RCC 7860 (cell line): ENCODE results near the gene UBR2.
"Not testable (repeated sequence)": the region's sequence is repeated elsewhere in the genome, so short reads cannot be mapped to it uniquely, and the experiment has no call there.

ENCODE experiments used
- DNase-seq: peaks from one replicate; pipeline ENCODE4 v3.0.0-alpha.2; 2015; ENCODE audit warnings: low spot score
- FAIRE-seq: peaks from 2 replicates; lab custom pipeline; 2012; peaks lifted over from hg19 to GRCh38; lab: Jason Lieb, UNC

Gene UBR2

GRCh38 chr6:42552380-42552779 lies 11.4 kb upstream of the UBR2 start:
- no peak for DNase-seq

GRCh38 chr6:42555477-42556457 lies 8.1 kb upstream of the UBR2 start:
- FAIRE-seq (no peak), DNase-seq (no peak)

More at GRCh38 chr6:42552380-42552779, 11.4 kb upstream of the UBR2 start:
- no peak for FAIRE-seq

- DNase-seq, result no peak
- FAIRE-seq, result no peak
Observed at GRCh38 chr6:42556462-42556861, 7.4 kb upstream of the UBR2 start.

GRCh38 chr6:42559276-42559675 lies 4.6 kb upstream of the UBR2 start:
- not testable (repeated sequence) for FAIRE-seq, DNase-seq

DNA sequence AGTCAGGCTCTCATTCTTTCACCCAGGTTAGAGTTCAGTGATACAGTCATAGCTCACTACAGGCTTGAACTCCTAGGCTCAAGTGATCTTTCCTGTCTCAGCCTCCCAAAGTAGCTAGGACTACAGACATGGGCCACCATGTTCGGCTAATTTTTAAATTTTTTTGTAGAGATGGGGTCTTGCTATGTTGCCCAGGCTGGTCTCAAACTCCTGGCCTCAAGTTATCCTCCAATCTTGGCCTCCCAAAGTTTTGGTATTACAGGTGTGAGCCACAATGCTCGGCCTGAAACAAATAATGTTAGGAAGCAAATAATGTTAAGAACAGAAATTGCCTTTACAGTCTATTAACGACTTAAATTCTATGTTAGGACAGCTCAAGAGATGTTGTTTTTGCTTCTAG lies 1.8 kb upstream of the UBR2 start:
- DNase-seq (no peak), FAIRE-seq (no peak)

DNA sequence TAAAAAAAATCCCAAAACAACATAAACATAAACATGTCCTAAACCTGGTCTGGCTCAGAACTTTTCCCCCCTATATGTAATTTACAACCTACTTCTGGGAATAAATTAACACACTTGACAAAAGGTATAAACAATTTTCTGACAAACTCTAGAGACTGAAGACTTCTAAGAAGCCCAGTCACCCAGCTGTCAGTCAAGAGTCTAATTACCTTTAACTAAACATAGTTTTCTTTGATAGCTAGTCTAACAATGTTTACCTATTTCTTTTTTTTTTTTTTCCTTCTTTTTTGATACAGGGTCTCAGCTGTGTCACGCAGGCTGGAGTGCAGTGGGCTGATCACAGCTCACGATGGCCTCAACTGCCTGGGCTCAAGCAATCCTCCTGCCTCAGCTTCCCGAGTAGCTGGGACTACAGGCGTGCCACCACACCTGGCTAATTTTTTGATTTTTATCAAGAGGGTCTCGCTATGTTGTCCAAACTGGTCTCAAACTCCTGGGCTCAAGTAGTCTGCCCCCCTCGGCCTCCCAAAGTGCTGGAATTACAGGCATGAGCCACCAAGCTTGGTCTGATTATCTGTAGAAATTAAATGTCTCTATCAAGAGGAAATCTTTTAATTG lies 932 bp upstream of the UBR2 start:
- FAIRE-seq, result no peak
- no peak for DNase-seq

DNA sequence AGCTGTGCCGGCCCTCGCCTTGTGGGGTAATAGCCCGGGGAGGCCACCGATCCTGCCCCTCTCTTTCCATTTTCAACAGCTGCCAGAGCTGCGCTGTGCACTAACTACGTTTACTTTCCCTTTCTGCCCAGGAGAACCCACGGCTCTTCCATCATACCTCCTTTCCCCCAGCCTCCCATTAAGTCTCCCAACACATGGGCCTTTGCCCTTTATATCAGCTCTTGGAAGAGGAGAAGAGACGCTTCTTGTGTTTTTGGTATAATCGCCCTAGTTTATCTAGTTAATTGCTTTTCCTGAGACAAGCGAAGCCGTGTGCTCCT lies 637 bp downstream of the UBR2 start:
- FAIRE-seq (no peak), DNase-seq (no peak)

DNA sequence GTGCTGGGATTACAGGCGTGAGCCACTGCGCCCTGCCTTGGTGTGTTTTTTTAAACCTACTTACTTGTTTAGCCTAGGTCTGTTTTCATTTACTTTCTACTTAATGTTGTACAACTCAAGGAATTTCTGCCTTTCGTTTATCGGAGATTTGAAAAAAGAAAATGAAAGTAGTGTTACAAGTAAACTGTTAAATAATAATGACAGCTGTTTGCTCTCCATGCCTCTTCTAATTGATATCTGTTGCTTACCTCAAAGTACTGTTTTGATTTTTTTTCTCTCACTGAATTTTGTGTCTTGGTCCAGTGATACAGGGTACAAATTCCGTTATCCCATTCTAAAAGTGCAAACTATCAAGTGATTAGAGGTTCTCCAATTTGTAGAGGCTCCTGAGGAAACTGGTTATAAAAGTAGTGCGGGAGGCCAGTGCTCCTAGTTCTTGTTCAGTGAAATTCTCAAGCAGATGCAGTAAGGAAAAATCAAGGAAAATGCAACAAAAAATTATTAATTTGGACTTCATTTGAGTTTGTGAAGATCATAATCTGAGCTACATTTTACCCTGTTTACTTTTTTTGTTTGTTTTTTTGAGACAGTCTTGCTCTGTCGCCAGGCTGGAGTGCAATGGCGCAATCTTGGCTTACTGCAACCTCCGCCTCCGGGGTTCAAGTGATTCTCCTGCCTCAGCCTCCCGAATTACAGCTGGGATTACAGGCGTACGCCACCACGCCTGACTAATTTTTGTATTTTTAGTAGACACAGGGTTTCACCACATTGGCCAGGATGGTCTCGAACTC lies 2.2 kb downstream of the UBR2 start:
- FAIRE-seq (no peak), DNase-seq (no peak)

DNA sequence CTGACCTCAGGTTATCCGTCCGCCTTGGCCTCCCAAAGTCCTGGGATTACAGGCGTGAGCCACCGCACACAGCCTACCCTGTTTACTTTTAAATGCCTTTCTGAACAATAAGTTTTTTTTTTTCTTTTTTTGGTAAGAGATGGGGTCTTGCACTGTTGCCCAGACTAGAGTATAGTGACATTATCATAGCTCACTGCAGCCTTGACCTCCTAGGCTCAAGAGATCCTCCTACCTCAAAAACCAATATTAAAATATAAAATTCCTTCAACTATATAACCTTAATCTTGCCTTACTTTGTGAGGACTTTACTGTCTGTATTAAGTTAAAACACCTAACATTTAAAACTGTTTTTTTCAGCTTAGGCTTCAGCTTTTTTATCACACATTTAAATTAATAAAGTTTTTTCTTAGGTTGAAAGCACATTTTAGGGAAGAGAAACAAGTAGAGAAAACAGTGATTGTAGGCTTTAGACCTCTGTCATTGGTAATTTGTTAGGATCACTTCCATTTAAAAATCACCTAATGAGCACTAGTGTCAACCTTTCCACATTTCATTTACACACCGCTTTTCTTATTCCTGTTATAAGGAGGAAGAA lies 2.9 kb downstream of the UBR2 start:
- DNase-seq (no peak), FAIRE-seq (no peak)

GRCh38 chr6:42567237-42567636 lies 3.4 kb downstream of the UBR2 start:
- not testable (repeated sequence) for DNase-seq, FAIRE-seq

DNA sequence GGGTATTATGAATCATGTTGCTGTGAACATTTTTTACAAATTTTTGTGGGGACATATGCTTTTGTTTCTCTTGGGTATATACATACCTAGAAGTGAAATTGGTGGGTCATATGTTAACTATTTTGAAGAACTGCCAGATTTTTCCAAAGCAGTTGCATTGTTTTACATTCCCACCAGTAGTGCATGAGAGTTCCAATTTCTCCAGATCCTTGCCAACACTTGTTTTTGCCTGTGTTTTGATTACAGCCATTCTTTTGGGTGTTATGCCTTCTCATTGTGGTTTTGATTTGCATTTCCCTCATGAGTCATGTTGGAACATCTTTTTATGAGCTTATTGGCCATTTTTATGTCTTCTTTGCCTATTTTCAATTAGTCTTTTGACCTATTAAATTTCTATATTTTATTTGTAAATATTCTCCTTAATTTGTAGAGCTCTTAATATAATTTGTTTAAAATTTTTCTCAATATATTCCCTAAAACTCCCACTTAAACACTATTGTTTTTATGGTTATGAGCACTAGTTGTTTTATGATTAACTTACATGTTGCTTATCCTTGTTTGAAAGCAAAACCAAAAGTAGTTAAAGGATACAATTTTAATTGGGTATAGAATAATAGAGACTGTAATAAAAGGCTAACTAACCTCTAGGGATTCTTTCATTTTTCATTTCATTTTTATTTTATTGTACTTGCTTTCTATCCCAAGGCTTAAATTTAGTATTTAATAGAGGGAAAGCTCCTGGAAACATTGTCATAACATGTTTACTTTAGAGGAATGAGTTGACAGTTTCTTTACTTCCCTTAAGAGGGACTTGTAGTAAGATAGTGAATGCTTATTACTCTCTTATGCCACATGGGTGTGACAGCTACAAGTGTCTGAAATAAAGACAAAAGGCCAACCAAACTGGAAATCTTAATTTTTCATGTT lies 5.5 kb downstream of the UBR2 start:
- DNase-seq (peak; percentile 34), FAIRE-seq (no peak)

GRCh38 chr6:42571611-42572342 lies 7.9 kb downstream of the UBR2 start:
- no peak for DNase-seq
- FAIRE-seq, result no peak

DNA sequence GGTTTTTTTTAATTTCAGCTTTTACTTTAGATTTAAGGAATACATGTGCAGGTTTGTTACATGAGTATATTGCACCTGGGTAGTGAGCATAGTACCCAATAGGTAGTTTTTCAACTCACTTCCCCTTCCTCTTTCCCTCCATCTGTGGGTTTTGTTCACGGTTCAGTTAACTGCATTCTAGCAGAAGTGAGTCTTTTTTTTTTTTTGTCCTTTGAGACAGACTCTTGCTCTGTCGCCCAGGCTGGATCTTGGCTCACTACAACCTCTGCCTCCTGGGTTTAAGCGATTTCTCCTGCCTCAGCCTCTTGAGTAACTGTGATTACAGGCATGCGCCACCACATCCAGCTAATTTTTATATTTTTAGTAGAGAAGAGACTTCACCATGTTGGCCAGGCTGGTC lies 8.7 kb downstream of the UBR2 start:
- peak; percentile 21 for DNase-seq
- peak; percentile 73 for FAIRE-seq

GRCh38 chr6:42576538-42576937 lies 12.7 kb downstream of the UBR2 start:
- not testable (repeated sequence) for FAIRE-seq, DNase-seq

DNA sequence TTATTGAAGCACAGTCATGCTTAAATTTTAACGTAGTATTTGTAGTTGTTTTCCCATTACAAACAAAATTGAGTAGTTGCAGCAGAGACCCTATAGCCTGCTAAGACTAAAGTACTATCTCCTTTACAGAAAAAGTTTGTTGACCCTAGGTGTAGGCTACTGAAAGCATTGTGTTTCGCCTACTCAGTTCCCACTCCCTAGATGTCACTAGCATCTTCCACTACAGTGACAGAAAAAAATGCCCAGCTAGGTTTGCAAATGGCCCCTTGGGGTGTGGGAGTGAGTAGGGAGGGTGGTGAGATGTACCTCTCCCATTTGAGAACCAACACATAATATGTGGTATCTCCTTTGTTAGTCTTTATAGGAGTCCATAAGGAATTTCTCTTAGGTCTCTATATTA lies 34.5 kb downstream of the UBR2 start:
- no peak for DNase-seq

DNA sequence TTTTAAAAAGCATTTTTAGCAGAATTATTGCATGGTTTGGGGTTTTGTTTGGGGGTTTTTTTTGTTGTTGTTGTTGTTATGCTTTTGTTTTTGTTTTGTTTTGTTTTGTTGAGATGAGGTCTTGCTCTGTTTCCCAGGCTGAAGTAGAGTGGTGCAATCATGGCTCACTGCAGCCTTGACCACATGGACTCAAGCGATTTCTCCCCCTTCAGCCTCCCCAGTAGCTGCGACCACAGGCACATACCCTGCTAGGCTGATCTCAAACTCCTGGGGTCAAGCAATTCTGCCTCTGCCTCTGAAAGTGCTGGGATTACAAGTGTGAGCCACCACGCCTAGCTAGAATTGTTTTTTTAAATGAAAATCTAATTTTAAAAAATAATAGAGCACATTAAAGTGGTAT lies 35.7 kb downstream of the UBR2 start:
- no peak for FAIRE-seq
- no peak for DNase-seq

More for the DNA sequence above, 34.5 kb downstream of the UBR2 start:
- FAIRE-seq, result no peak

DNA sequence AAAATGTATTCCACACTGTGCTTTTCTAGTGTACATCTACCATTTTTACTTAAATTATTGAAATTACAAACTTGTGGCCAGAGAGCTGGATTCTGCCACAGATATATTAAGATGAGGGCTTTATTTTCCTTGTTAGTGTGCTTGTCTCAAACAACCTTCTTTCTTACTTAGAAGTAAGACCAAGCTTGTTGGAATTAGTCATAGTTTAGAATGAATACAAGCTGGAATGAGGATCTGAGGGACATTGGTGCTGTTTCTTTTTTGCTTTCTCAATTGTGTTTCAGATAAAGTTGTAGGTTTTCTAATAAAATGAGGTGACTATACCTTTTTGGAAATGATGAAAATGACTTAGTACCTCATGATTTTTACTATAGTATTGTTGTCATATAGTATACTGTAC lies 40.3 kb downstream of the UBR2 start:
- FAIRE-seq, result no peak
- DNase-seq, result no peak

GRCh38 chr6:42604699-42605098 lies 40.9 kb downstream of the UBR2 start:
- FAIRE-seq, DNase-seq: not testable (repeated sequence)

- FAIRE-seq, result no peak
Observed at GRCh38 chr6:42610416-42610815, 46.6 kb downstream of the UBR2 start.

More at GRCh38 chr6:42610416-42610815, 46.6 kb downstream of the UBR2 start:
- no peak for DNase-seq
